K562 (cell line): ENCODE measurements around the gene MON1A. TPM values are rescaled to one million over a fixed set of nuclear protein-coding genes. Genes with fewer than 3 reads are reported as not detected.

Experiments used
- ATAC-seq: fragments of 200-7000 bp; cut with Tn5 transposase; 3 replicates; pipeline ENCODE4 v1.9.1; 2020; ENCODE audit warnings: moderate library complexity
- BruUV-seq: library from RNA; stranded (reverse); fragments of 400-500 nt; replicated peaks from 2 replicates; lab custom pipeline; 2021; lab: Mats Ljungman, UMichigan
- CTCF ChIA-PET: fragments of 300-600 bp; formaldehyde crosslinking; extraction: SDS; loops from one replicate; lab custom pipeline; 2021; ENCODE audit warnings: low intra/inter-chr PET ratio; lab: Yijun Ruan, JAX
- POLR2A ChIA-PET: fragments of 300-600, 350-650 bp; sonication (Branson Sonifier 250); formaldehyde crosslinking; extraction: SDS; loops from one replicate; lab custom pipeline; 2021; ENCODE audit warnings: antibody characterized with exemption, inconsistent platforms; lab: Yijun Ruan, JAX
- DNase-seq, 4 experiments: peaks; one replicate each; pipeline versions ENCODE4 v3.0.0 to v3.0.0-alpha.2; 2011 to 2018; ENCODE audit warnings: low spot score in 3 of 4, mixed read lengths in 3 of 4; ENCODE audit errors: extremely low read depth in 1 of 4
- FAIRE-seq: peaks from 2 replicates; lab custom pipeline; 2011; peaks lifted over from hg19 to GRCh38; lab: Jason Lieb, UNC
- H2AFZ ChIP-seq: 2 replicates; pipeline ENCODE4 v1.6.0; 2011; ENCODE audit warnings: low read depth, low read length, control low read depth, inconsistent platforms
- H3K27ac ChIP-seq: fragments of 200-600 bp; 3 replicates; pipeline ENCODE4 v1.8.0; 2011; ENCODE audit warnings: low read depth, mild to moderate bottlenecking, control low read depth, inconsistent platforms, low read length, moderate library complexity, mixed read lengths; ENCODE audit errors: extremely low read depth
- H3K27me3 ChIP-seq, 2 experiments: fragments of 300-600 bp in 1 of 2; 2 replicates in 1 of 2; 3 replicates in 1 of 2; pipeline versions ENCODE4 v1.6.0 to v1.8.0; 2011; ENCODE audit warnings: inconsistent platforms in 2 of 2, low read length in 2 of 2, mild to moderate bottlenecking in 1 of 2, mixed read lengths in 1 of 2, moderate library complexity in 1 of 2; ENCODE audit not compliant: control insufficient read depth in 2 of 2, insufficient read depth in 2 of 2
- H3K36me3 ChIP-seq: fragments of 300-600 bp; 3 replicates; pipeline ENCODE4 v1.8.0; 2011; ENCODE audit warnings: mild to moderate bottlenecking, low read length, inconsistent platforms; ENCODE audit not compliant: control insufficient read depth, insufficient read depth
- H3K4me1 ChIP-seq, 2 experiments: fragments of 200-600 bp in 1 of 2; replicated peaks in 1 of 2; 2 replicates in 1 of 2; 3 replicates in 1 of 2; pipeline versions ENCODE4 v1.5.1 to v1.8.0; 2011; ENCODE audit warnings: inconsistent platforms in 2 of 2, low read length in 2 of 2, mild to moderate bottlenecking in 1 of 2, mixed read lengths in 1 of 2, moderate library complexity in 1 of 2; ENCODE audit not compliant: control insufficient read depth in 2 of 2, insufficient read depth in 2 of 2
- H3K4me2 ChIP-seq: 2 replicates; pipeline ENCODE4 v1.6.1; 2011; ENCODE audit warnings: low read length, control low read depth, inconsistent platforms, mixed read lengths; ENCODE audit not compliant: insufficient read depth
- H3K4me3 ChIP-seq: fragments of 200-600 bp; sonication (generic), shearing (Covaris generic); 2 replicates; pipeline ENCODE4 v1.5.1; 2016; ENCODE audit warnings: control low read depth, inconsistent platforms
- H3K79me2 ChIP-seq: fragments of 200-600 bp; 3 replicates; pipeline ENCODE4 v1.8.0; 2011; ENCODE audit warnings: low read length, inconsistent platforms; ENCODE audit not compliant: control insufficient read depth, insufficient read depth
- H3K9ac ChIP-seq, 2 experiments: 2 replicates each; pipeline versions ENCODE4 v1.6.0 to v1.6.1; 2011; ENCODE audit warnings: low read depth in 2 of 2, low read length in 2 of 2, control low read depth in 1 of 2, inconsistent platforms in 1 of 2, mild to moderate bottlenecking in 1 of 2, mixed read lengths in 1 of 2; ENCODE audit not compliant: insufficient read depth in 1 of 2
- H3K9me1 ChIP-seq: one replicate; pipeline ENCODE4 v1.6.0; 2011; ENCODE audit warnings: inconsistent platforms, mild to moderate bottlenecking, low read length, moderate library complexity; ENCODE audit not compliant: control insufficient read depth, insufficient read depth
- H3K9me3 ChIP-seq: replicated peaks from 2 replicates; pipeline ENCODE4 v1.5.1; 2011; ENCODE audit warnings: low read depth, low read length, inconsistent platforms; ENCODE audit not compliant: control insufficient read depth, insufficient read depth
- H4K20me1 ChIP-seq: replicated peaks from 2 replicates; pipeline ENCODE4 v1.6.1; 2011; ENCODE audit warnings: low read length, inconsistent platforms, mixed read lengths; ENCODE audit not compliant: control insufficient read depth, insufficient read depth
- ELF1 ChIP-seq: fragments of 200-800 bp; sonication (Bioruptor generic); IDR thresholded peaks from 2 replicates; pipeline ENCODE4 v1.6.1; 2016; ENCODE audit warnings: missing genetic modification characterization, missing compliant biosample characterization
- MYBL2 ChIP-seq, 2 experiments: fragments of 450-650 bp in 1 of 2; sonication (generic) in 1 of 2; formaldehyde crosslinking in 1 of 2; IDR thresholded peaks; 2 replicates each; pipeline versions ENCODE4 v1.6.1 to v1.8.1; 2017 to 2022; ENCODE audit warnings: borderline replicate concordance in 1 of 2, inconsistent platforms in 1 of 2, low read depth in 1 of 2, mild to moderate bottlenecking in 1 of 2, missing genetic modification reagents in 1 of 2, moderate library complexity in 1 of 2
- NELFE ChIP-seq: IDR thresholded peaks from 2 replicates; pipeline ENCODE4 v1.6.1; 2011; ENCODE audit warnings: mild to moderate bottlenecking; ENCODE audit not compliant: insufficient read depth, insufficient read length
- PCBP2 ChIP-seq: fragments of 200-400 bp; formaldehyde crosslinking; IDR thresholded peaks from 2 replicates; pipeline ENCODE4 v1.6.1; 2018; ENCODE audit warnings: low read length, low read depth, mild to moderate bottlenecking, moderate library complexity; ENCODE audit not compliant: poor library complexity, severe bottlenecking
- PHF8 ChIP-seq: fragments of 200-600 bp; sonication (generic); IDR thresholded peaks from 2 replicates; pipeline ENCODE4 v1.6.1; 2012; ENCODE audit warnings: mixed run types, mild to moderate bottlenecking, inconsistent platforms, low read length, moderate library complexity, borderline replicate concordance
- TEAD2 ChIP-seq: fragments of 450-650 bp; IDR thresholded peaks from 2 replicates; pipeline ENCODE4 v1.6.1; 2016; ENCODE audit warnings: missing genetic modification characterization, control low read depth, missing compliant biosample characterization
- WGBS: fragments of 100-300 bp; shearing (Covaris generic); methylation state at CpG from one replicate; pipeline ENCODE4 v1.1.6; 2016; ENCODE audit warnings: low coverage, mixed read lengths; ENCODE audit not compliant: insufficient coverage; ENCODE audit errors: missing lambda C conversion rate; 5-methylcytosine and 5-hydroxymethylcytosine counted together
- in situ Hi-C: fragments of 300-500 bp; cut with MboI; formaldehyde crosslinking; loops from 4 replicates; pipeline ENCODE4 v1.15.0; 2018; ENCODE audit warnings: inconsistent platforms, mixed read lengths
- intact Hi-C: fragments of 100-400 bp; cut with micrococcal nuclease; formaldehyde crosslinking; loops from 2 replicates; pipeline ENCODE4 v1.14.2; 2022
- polyA plus RNA-seq, 8 experiments: library from polyadenylated mRNA; depleted of rRNA in 4 of 8; stranded (reverse) in 5 of 8; unstranded in 3 of 8; fragments of >200 nt; fragmentation: Nextera tagmentation in 2 of 8; fragmentation: Illumina TruSeq in 1 of 8; extraction: Ambion mirVana in 2 of 8; extraction: Trizol in 1 of 8; gene quantifications; 2 replicates each; pipeline versions ENCODE4 v1.2.1 to v1.2.3, GENCODE V29; 2011 to 2014; ENCODE audit warnings: inconsistent platforms in 1 of 8, missing spikeins in 1 of 8
- total RNA-seq, 7 experiments: library from RNA; depleted of rRNA in 6 of 7; stranded (reverse); fragments of >200 nt in 6 of 7; fragmentation: Illumina TruSeq in 2 of 7; extraction: Trizol in 2 of 7; gene quantifications; 2 replicates each; pipeline versions ENCODE4 v1.2.1 to v1.2.3, GENCODE V29; 2011 to 2021; ENCODE audit warnings: low replicate concordance in 1 of 7
- TF ChIP-seq, protein P1 (sequence below): fragments of 250-450 bp; sonication (Bioruptor Pico); IDR thresholded peaks from 2 replicates; pipeline ENCODE4 v1.8.0; 2022; ENCODE audit warnings: inconsistent platforms
- TF ChIP-seq, protein P2 (sequence below): fragments of 450-650 bp; IDR thresholded peaks from 2 replicates; pipeline ENCODE4 v1.6.1; 2014; ENCODE audit warnings: low read depth, mild to moderate bottlenecking, moderate library complexity, borderline replicate concordance
- TF ChIP-seq, protein P3 (sequence below): sonication (generic); formaldehyde crosslinking; IDR thresholded peaks from 2 replicates; pipeline ENCODE4 v1.8.0; 2023; ENCODE audit warnings: mild to moderate bottlenecking, missing genetic modification reagents
- TF ChIP-seq, protein P4 (sequence below), 2 experiments: fragments of 450-650 bp in 1 of 2; sonication (generic) in 1 of 2; formaldehyde crosslinking; conservative IDR thresholded peaks; 2 replicates each; pipeline versions ENCODE4 v1.4.0 to v1.8.1; 2020 to 2022; ENCODE audit warnings: mild to moderate bottlenecking in 1 of 2, missing genetic modification reagents in 1 of 2
- TF ChIP-seq, protein P5 (sequence below): fragments of 250-450 bp; sonication (Bioruptor Pico); IDR thresholded peaks from 2 replicates; pipeline ENCODE4 v1.5.0; 2021

Gene MON1A
- total and polyA plus RNA-seq, 9 of the 15 experiments (the other 6 are each of a cell fraction or from before 2014, with no cell fraction given): 1.1 to 13.8 (median 6.8) TPM

DNA sequence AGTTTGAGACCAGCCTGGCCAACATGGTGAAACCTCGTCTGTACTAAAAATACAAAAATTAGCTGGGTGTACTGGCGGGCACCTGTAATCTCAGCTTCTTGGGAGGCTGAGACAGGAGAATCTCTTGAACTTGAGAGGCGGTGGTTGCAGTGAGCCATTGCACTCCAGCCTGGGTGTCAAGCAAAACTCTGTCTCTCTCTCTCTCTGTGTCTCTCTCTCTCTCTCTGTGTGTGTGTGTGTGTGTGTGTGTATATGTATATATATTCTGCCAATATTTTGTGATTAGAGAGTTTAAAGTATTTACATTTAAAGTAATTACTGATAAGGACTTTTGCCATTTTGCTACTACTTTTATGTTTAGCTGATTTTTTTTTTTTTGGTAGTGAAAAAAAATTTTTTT lies 26.0 kb upstream of the MON1A start:
- DNase-seq (no peak), ATAC-seq (no peak), FAIRE-seq (no peak)
- intact Hi-C loops: no loop called here
- Histone ChIP-seq H3K4me3 (no peak overlapping the region), H2AFZ (no peak overlapping the region), H3K27me3 (no peaks in the 10 kb centered on the region), H3K27ac (no peak overlapping the region), H3K36me3 (no peaks in the 10 kb centered on the region), H3K9me3 (no peaks in the 10 kb centered on the region), H3K9ac (no peak overlapping the region), H3K4me1 (peaks cover 10% of the 10 kb centered on the region in 2 experiments; a peak in 4 of 5 replicates), H4K20me1 (no peaks in the 10 kb centered on the region), H3K4me2 (no peak overlapping the region), H3K79me2 (peaks cover 77% of the 10 kb centered on the region), H3K9me1 (no peaks in the 10 kb centered on the region)
- in situ Hi-C loops: no loop called here
- ChIA-PET POLR2A (interaction anchor here (0.7 to 1.3 kb wide), 3 partner anchors 9 to 20 kb away, joined by 3 to 4 read pairs (median 3); no protein-coding TSS in a partner anchor), CTCF (no interaction called here)
- 70% methylated on average over 3 of the region's 3 CpGs for WGBS
- no TSS peak for BruUV-seq
- TF ChIP-seq NELFE (no peak), ELF1 (no peak), PCBP2 (no peak), PHF8 (no peak), TEAD2 (tag) (no peak), MYBL2 (IDR thresholded peaks at IDR 0.05; ENCODE audit: low read depth) (no peak), MYBL2 (CRISPR knock-in tag; IDR thresholded peaks at IDR 0.05; ENCODE audit: borderline replicate concordance) (no peak)
- TF ChIP-seq, protein P1, sequence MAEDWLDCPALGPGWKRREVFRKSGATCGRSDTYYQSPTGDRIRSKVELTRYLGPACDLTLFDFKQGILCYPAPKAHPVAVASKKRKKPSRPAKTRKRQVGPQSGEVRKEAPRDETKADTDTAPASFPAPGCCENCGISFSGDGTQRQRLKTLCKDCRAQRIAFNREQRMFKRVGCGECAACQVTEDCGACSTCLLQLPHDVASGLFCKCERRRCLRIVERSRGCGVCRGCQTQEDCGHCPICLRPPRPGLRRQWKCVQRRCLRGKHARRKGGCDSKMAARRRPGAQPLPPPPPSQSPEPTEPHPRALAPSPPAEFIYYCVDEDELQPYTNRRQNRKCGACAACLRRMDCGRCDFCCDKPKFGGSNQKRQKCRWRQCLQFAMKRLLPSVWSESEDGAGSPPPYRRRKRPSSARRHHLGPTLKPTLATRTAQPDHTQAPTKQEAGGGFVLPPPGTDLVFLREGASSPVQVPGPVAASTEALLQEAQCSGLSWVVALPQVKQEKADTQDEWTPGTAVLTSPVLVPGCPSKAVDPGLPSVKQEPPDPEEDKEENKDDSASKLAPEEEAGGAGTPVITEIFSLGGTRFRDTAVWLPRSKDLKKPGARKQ (CRISPR knock-in tag): no peak
- TF ChIP-seq, protein P2, sequence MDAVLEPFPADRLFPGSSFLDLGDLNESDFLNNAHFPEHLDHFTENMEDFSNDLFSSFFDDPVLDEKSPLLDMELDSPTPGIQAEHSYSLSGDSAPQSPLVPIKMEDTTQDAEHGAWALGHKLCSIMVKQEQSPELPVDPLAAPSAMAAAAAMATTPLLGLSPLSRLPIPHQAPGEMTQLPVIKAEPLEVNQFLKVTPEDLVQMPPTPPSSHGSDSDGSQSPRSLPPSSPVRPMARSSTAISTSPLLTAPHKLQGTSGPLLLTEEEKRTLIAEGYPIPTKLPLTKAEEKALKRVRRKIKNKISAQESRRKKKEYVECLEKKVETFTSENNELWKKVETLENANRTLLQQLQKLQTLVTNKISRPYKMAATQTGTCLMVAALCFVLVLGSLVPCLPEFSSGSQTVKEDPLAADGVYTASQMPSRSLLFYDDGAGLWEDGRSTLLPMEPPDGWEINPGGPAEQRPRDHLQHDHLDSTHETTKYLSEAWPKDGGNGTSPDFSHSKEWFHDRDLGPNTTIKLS: no peak
- TF ChIP-seq, protein P3, sequence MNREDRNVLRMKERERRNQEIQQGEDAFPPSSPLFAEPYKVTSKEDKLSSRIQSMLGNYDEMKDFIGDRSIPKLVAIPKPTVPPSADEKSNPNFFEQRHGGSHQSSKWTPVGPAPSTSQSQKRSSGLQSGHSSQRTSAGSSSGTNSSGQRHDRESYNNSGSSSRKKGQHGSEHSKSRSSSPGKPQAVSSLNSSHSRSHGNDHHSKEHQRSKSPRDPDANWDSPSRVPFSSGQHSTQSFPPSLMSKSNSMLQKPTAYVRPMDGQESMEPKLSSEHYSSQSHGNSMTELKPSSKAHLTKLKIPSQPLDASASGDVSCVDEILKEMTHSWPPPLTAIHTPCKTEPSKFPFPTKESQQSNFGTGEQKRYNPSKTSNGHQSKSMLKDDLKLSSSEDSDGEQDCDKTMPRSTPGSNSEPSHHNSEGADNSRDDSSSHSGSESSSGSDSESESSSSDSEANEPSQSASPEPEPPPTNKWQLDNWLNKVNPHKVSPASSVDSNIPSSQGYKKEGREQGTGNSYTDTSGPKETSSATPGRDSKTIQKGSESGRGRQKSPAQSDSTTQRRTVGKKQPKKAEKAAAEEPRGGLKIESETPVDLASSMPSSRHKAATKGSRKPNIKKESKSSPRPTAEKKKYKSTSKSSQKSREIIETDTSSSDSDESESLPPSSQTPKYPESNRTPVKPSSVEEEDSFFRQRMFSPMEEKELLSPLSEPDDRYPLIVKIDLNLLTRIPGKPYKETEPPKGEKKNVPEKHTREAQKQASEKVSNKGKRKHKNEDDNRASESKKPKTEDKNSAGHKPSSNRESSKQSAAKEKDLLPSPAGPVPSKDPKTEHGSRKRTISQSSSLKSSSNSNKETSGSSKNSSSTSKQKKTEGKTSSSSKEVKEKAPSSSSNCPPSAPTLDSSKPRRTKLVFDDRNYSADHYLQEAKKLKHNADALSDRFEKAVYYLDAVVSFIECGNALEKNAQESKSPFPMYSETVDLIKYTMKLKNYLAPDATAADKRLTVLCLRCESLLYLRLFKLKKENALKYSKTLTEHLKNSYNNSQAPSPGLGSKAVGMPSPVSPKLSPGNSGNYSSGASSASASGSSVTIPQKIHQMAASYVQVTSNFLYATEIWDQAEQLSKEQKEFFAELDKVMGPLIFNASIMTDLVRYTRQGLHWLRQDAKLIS: no peak
- TF ChIP-seq, protein P4, sequence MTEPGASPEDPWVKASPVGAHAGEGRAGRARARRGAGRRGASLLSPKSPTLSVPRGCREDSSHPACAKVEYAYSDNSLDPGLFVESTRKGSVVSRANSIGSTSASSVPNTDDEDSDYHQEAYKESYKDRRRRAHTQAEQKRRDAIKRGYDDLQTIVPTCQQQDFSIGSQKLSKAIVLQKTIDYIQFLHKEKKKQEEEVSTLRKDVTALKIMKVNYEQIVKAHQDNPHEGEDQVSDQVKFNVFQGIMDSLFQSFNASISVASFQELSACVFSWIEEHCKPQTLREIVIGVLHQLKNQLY (CRISPR knock-in tag; conservative IDR thresholded peaks at IDR 0.05): no peak
- TF ChIP-seq, protein P5, sequence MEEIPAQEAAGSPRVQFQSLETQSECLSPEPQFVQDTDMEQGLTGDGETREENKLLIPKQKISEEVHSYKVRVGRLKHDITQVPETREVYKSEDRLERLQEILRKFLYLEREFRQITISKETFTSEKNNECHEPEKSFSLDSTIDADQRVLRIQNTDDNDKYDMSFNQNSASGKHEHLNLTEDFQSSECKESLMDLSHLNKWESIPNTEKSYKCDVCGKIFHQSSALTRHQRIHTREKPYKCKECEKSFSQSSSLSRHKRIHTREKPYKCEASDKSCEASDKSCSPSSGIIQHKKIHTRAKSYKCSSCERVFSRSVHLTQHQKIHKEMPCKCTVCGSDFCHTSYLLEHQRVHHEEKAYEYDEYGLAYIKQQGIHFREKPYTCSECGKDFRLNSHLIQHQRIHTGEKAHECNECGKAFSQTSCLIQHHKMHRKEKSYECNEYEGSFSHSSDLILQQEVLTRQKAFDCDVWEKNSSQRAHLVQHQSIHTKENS (CRISPR knock-in tag): no peak
